ENCODE measurements around the gene C17orf113. TPM values are rescaled to one million over a fixed set of nuclear protein-coding genes. Genes with fewer than 3 reads are reported as not detected.

Gene C17orf113
- total and polyA plus RNA-seq, 2 of the 13 experiments (the other 11 are each of a cell fraction or from before 2014, with no cell fraction given): 0.87 to 1.1 TPM

DNA sequence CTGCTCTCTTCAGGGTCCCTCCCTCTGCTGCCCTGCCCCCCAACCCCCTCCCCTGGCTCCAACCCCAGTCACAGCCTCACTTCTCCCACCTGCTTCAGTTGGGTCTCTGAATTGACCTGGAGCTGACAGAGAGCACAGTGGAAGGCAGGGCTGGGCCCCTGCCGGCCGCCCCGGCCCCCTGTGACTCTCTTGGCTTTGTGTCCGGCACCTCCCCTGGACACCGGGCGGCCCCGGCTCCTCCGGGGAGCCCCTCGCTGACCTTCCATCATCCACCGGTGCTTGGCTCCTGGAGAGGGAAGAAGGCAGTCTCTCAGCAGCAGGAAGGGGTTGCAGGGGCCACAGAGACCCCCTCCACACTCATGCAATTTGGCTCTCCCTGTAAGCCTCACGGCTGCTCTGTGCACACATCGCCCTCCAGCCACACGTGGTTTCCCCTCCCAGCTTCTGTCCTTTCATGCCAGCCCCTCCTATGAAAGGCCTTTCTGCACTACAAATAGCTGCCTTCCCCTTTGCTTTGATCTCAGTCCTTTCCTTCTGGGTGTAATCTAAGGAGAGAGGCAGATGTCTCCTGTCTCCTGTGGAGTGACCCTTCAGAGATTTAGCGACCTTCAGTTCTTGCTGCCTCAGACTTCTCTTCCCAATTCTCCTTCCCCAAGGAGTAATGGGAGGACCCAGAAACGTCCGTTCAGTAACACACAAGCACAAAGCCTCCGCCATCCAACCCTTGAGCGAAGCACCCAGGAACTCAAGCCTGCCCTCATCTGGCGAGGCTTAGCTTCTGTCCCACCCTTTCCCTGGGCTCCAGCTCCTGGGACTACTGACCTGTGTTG lies 22.2 kb downstream of the C17orf113 start (continued):
- no peak; the same call in 1 of the 2 replicates for TF ChIP-seq ZMAT3 (CRISPR knock-in tag; conservative IDR thresholded peaks at IDR 0.05)
- TF ChIP-seq ISL2 (CRISPR knock-in tag; IDR thresholded peaks at IDR 0.05): no peak
- no peak for TF ChIP-seq GZF1 (CRISPR knock-in tag; IDR thresholded peaks at IDR 0.05)
- no peak for TF ChIP-seq SIN3A (IDR thresholded peaks at IDR 0.05; ENCODE audit: borderline replicate concordance, low read depth, low read length)
- TF ChIP-seq GLI4 (CRISPR knock-in tag; IDR thresholded peaks at IDR 0.05; ENCODE audit: borderline replicate concordance): no peak
- TF ChIP-seq, protein P1, sequence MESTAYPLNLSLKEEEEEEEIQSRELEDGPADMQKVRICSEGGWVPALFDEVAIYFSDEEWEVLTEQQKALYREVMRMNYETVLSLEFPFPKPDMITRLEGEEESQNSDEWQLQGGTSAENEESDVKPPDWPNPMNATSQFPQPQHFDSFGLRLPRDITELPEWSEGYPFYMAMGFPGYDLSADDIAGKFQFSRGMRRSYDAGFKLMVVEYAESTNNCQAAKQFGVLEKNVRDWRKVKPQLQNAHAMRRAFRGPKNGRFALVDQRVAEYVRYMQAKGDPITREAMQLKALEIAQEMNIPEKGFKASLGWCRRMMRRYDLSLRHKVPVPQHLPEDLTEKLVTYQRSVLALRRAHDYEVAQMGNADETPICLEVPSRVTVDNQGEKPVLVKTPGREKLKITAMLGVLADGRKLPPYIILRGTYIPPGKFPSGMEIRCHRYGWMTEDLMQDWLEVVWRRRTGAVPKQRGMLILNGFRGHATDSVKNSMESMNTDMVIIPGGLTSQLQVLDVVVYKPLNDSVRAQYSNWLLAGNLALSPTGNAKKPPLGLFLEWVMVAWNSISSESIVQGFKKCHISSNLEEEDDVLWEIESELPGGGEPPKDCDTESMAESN (CRISPR knock-in tag; conservative IDR thresholded peaks at IDR 0.05): no peak
- TF ChIP-seq FIP1L1 (IDR thresholded peaks at IDR 0.05; ENCODE audit: borderline replicate concordance, insufficient read depth, low read depth, low read length): no peak
- no peak for TF ChIP-seq FOXK2 (IDR thresholded peaks at IDR 0.05)
- peak; percentile 23; the same call in 1 of the 2 replicates for TF ChIP-seq GABPB1 (CRISPR knock-in tag; IDR thresholded peaks at IDR 0.05)
- TF ChIP-seq NFE2 (CRISPR knock-in tag; IDR thresholded peaks at IDR 0.05): no peak
- no peak for TF ChIP-seq ZNF777 (CRISPR knock-in tag; IDR thresholded peaks at IDR 0.05)
- TF ChIP-seq SRSF9 (IDR thresholded peaks at IDR 0.05; ENCODE audit: borderline replicate concordance, insufficient read depth, low read depth, low read length, poor library complexity, severe bottlenecking): no peak
- TF ChIP-seq ZNF788 (CRISPR knock-in tag; IDR thresholded peaks at IDR 0.05; ENCODE audit: borderline replicate concordance): no peak
- TF ChIP-seq ADNP (CRISPR knock-in tag; IDR thresholded peaks at IDR 0.05): no peak
- no peak for TF ChIP-seq EP300 (IDR thresholded peaks at IDR 0.05; ENCODE audit: low read depth in 2 of 2, low read length in 2 of 2)
- 0 out of 2 replicates have a peak, but pooled peaks have one; percentile 10 for TF ChIP-seq EP300 (CRISPR knock-in tag; IDR thresholded peaks at IDR 0.05; ENCODE audit: borderline replicate concordance)
- TF ChIP-seq MYPOP (CRISPR knock-in tag; IDR thresholded peaks at IDR 0.05): no peak
- no peak for TF ChIP-seq ZNF260 (CRISPR knock-in tag; IDR thresholded peaks at IDR 0.05; ENCODE audit: borderline replicate concordance, low read depth)
- no peak for TF ChIP-seq MAFG (CRISPR knock-in tag; IDR thresholded peaks at IDR 0.05)
- no peak for TF ChIP-seq NKX3-1 (CRISPR knock-in tag; IDR thresholded peaks at IDR 0.05)
- TF ChIP-seq, protein P2, sequence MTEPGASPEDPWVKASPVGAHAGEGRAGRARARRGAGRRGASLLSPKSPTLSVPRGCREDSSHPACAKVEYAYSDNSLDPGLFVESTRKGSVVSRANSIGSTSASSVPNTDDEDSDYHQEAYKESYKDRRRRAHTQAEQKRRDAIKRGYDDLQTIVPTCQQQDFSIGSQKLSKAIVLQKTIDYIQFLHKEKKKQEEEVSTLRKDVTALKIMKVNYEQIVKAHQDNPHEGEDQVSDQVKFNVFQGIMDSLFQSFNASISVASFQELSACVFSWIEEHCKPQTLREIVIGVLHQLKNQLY (CRISPR knock-in tag; IDR thresholded peaks at IDR 0.05): no peak
- no peak for TF ChIP-seq AKAP8 (CRISPR knock-in tag; IDR thresholded peaks at IDR 0.05)
- no peak for TF ChIP-seq NFRKB (IDR thresholded peaks at IDR 0.05)
- TF ChIP-seq CREM (IDR thresholded peaks at IDR 0.05): no peak
- TF ChIP-seq CREM (CRISPR knock-in tag; IDR thresholded peaks at IDR 0.05): no peak
- peak; percentile 37; the same call in 1 of the 2 replicates for TF ChIP-seq ETV5 (CRISPR knock-in tag; IDR thresholded peaks at IDR 0.05; ENCODE audit: borderline replicate concordance)
- TF ChIP-seq SALL2 (CRISPR knock-in tag; IDR thresholded peaks at IDR 0.05): no peak
- TF ChIP-seq, protein P3, sequence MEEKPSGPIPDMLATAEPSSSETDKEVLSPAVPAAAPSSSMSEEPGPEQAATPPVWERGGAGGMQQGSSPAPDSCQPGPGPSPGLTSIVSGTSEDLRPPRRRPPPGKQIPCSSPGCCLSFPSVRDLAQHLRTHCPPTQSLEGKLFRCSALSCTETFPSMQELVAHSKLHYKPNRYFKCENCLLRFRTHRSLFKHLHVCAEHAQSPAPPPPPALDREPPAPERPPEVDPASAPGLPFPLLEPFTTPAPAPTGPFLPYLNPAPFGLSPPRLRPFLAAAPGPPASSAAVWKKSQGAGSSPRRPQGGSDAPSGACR (CRISPR knock-in tag; IDR thresholded peaks at IDR 0.05): peak; percentile 27; the same call in 1 of the 2 replicates

All from HepG2 (cell line).